Stimulated activated naive CD8-positive, alpha-beta T cell treated with anti-CD3 and anti-CD28 coated beads, Interleukin-15, amount 100 ng/mL, for 72 hours (primary cell): ENCODE data around the gene RELA.
"Not testable (repeated sequence)": the region's sequence is repeated elsewhere in the genome, so short reads cannot be mapped to it uniquely, and the experiment has no call there.

Experiments used
- ATAC-seq: fragments of 150-1000 bp; cut with Tn5 transposase; 2 replicates; pipeline ENCODE4 v1.10.0; 2021; ENCODE audit warnings: mild to moderate bottlenecking, moderate library complexity
- DNase-seq, 2 donors: peaks; one replicate each; pipeline ENCODE4 v3.0.0; 2021 to 2022
- H3K27ac Mint-ChIP-seq, 2 donors: one replicate each; pipeline ENCODE4 v1.8.0; 2022; ENCODE audit warnings: mild to moderate bottlenecking in 2 of 2, mixed read lengths in 2 of 2, moderate library complexity in 2 of 2
- H3K27me3 Mint-ChIP-seq: one replicate; pipeline ENCODE4 v1.8.0; 2022; ENCODE audit warnings: mixed read lengths
- H3K4me1 Mint-ChIP-seq: one replicate; pipeline ENCODE4 v1.8.0; 2022; ENCODE audit warnings: mild to moderate bottlenecking, mixed read lengths
- H3K4me3 Mint-ChIP-seq, 2 donors: one replicate each; pipeline ENCODE4 v1.8.0; 2022; ENCODE audit warnings: mild to moderate bottlenecking in 2 of 2, mixed read lengths in 2 of 2, moderate library complexity in 1 of 2
- H3K9me3 Mint-ChIP-seq, 2 donors: one replicate each; pipeline ENCODE4 v1.8.0; 2022; ENCODE audit warnings: mixed read lengths in 2 of 2

The RELA gene

DNA sequence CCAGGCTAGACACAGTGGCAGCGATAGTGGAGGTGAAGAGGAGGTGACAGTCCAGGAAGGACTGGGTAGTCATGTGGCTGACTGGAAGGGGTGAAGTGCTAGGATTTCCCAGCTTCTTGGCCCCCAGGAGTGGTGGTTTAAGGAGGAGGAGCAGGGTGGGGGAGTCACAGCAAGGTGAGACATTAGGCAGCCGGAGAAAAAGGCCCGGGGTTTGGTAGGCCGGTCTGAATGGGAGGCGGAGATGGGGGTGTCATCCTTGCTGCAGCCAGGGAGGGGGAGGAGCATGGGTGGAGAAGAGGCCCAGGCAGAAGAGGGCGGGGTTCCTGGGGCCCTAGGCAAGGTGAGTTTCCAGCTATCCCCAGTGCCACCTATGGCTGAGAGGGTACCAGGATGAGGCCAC, 18.7 kb downstream of the RELA start:
- Mint-ChIP-seq H3K4me1 (peaks cover 57% of the 10 kb centered on the region), H3K27ac (peak overlapping the region in 1 of 2 donors; percentile 44), H3K27me3 (no peaks in the 10 kb centered on the region), H3K9me3 (no peaks in the 10 kb centered on the region), H3K4me3 (no peak overlapping the region)
- ATAC-seq (no peak), DNase-seq (no peak)

DNA sequence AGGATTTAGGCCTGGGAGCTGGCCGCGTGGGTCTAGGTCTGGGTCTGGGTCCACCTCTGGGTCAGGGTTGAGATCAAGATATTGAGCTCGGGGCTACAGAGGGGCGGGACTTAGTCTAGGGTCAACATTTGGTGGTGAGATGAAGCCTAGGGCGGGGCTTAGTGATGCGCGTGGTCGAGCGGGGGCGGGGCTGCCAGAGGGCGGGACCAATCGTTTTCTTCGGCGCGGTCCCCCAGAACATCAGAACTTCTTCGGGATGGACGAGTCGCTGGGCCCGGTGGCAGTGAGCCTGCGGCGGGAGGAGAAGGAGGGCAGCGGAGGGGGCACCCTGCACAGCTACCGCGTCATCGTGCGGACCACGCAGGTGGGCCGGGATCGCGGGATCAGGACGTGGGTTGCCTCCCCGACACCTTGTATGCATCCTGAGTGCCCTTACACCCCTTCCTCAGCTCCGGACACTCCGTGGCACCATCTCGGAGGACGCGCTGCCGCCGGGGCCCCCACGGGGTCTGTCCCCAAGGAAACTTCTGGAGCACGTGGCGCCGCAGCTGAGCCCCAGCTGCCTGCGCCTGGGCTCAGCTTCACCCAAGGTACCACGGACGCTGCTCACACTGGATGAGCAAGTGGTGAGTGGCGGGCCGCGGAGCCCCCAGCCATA, 20.6 kb downstream of the RELA start:
- no peaks in the 10 kb centered on the region for H3K9me3 Mint-ChIP-seq
- H3K4me1 Mint-ChIP-seq: peaks cover 69% of the 10 kb centered on the region
- H3K27ac Mint-ChIP-seq: peak overlapping the region; percentile 57 to 90
- ATAC-seq (no peak), DNase-seq (no peak)
- peak overlapping the region; percentile 85 for H3K4me3 Mint-ChIP-seq
- no peaks in the 10 kb centered on the region for H3K27me3 Mint-ChIP-seq

DNA sequence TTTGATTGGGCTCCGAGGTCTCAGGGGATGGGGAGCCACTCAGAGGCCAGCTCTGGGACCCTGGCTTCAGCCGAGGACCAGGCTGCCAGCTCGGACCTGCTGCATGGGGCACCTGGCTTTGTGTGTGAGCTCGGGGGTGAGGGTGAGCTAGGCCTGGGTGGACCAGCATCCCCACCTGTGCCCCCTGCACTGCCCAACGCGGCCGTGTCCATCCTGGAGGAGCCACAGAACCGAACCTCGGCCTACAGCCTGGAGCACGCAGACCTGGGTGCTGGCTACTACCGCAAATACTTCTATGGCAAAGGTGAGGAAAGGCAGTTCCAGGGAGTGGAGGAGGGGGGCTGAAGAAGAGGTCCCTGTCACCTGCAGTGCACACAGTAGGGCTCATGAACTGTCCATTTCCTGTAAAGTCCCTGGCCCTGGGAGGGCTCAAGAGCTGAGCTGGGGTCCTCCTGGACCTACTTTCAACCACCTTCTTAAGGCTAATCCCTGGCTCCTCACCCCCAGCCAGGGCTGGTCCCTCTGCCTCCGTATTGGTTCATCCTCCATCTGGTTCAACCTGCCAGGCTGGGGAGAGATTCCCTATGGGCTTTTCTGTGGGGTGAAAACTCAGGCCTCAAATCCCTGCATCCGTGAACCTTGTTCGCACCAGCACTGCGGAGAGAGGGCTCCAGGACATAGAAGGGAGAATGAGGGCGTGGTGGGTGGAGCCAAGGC, 21.3 kb downstream of the RELA start:
- H3K4me3 Mint-ChIP-seq: peak overlapping the region; percentile 85
- H3K9me3 Mint-ChIP-seq: no peaks in the 10 kb centered on the region
- H3K27me3 Mint-ChIP-seq: no peaks in the 10 kb centered on the region
- H3K4me1 Mint-ChIP-seq: peaks cover 74% of the 10 kb centered on the region
- no peak for DNase-seq
- ATAC-seq: no peak
- peak overlapping the region; percentile 76 to 90 for H3K27ac Mint-ChIP-seq

DNA sequence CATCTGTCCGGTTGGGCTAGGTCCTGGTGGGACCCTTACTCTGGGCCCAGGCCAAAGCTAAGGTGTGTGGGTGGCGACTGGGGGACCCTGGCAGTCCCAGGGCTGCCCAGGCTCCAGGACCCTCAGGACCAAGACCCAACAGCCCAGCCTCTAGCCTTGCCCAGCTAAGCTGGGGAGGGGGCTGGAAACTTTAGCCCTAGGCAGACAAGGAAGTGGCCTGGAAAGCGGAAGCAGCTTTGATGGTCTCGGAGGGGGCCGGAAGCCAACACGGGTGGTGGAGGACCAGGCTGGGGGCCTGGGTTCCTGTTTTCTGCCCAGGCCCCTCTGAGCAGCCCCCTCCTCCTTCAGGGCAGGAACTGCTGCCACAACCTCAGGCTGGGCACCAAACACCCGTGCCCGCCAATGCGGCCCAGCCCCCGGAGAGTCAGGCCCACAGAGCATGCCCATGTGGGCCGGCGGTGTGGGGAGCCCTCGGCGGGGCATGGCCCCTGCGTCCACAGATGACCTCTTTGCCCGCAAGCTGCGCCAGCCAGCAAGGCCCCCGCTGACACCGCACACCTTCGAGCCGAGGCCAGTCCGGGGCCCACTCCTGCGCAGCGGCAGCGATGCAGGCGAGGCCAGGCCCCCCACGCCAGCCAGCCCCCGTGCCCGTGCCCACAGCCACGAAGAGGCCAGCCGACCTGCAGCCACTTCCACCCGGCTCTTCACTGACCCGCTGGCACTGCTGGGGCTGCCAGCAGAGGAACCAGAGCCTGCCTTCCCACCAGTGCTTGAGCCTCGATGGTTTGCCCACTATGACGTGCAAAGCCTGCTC, 22.0 kb downstream of the RELA start:
- no peak for ATAC-seq
- Mint-ChIP-seq H3K4me1 (peaks cover 74% of the 10 kb centered on the region), H3K27me3 (no peaks in the 10 kb centered on the region), H3K9me3 (no peaks in the 10 kb centered on the region), H3K27ac (peak overlapping the region; percentile 90 to 92), H3K4me3 (peak overlapping the region; percentile 85)
- peak in 1 of 2 donors; percentile 49 for DNase-seq

DNA sequence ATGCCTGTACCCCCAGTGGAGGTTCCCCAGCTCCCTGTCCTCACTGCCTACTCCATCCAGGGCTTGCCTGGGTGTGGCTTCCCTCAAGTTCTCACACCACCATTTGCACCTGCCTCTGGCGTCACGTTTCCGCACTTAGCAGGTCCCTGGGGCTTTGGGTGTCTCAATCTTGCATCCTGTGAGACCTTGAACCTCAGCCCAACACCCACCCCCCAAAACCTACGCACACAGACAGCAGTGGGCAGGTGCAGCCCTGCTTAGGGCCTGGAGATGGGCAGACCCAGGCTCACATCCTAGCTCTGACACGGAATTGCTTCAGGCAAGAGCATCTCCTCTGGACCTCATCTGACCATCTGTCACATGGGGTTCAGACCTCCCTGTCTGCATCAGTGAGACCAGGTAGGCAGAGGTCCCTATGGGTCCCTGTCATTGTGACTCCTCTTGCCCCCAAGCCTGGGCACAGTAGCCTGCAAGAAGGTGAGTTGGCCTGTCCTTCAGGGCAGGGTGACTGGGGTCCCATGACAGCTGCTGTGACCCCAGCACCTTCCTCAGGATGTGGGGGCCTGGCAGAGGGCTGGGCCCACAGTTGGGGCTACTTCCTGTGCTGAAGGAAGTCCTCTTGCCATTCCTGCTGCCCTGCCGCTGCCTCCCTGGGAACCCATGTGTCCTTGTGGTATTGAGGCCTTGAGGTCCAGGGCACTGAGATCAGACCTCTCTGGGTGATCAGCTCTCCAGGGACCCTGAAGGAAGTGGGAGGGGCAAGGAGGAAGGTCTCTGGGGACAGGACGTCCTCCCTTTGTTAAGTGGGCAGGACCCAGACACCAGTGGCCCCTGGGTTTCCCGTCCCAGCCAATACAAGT, 22.9 kb downstream of the RELA start:
- ATAC-seq (peak; percentile 52), DNase-seq (peak; percentile 31 to 72)
- H3K27me3 Mint-ChIP-seq: no peaks in the 10 kb centered on the region
- H3K27ac Mint-ChIP-seq: peak overlapping the region; percentile 92 to 96
- H3K4me3 Mint-ChIP-seq: peak overlapping the region; percentile 85
- peaks cover 79% of the 10 kb centered on the region for H3K4me1 Mint-ChIP-seq
- no peaks in the 10 kb centered on the region for H3K9me3 Mint-ChIP-seq

DNA sequence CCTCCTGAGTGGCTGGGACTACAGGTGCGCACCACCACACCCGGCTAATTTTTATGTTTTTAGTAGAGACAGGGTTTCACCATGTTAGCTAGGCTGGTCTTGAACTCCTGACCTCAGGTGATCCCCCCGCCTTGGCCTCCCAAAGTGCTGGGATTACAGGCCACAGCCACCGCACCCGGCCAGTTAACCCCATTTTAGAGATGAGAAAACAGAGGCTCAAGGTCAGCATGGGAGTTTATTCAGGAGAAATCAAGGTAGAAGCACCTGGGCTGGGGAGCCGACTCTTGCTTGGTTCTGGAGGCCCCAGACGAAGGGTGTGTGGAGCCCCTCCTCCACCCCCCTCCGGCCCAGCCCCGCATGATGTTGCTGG, 23.5 kb downstream of the RELA start:
- H3K27me3 Mint-ChIP-seq, DNase-seq, H3K9me3 Mint-ChIP-seq, ATAC-seq: not testable (repeated sequence)
- Mint-ChIP-seq H3K27ac (peak overlapping the region; percentile 85 to 96), H3K4me3 (peak overlapping the region; percentile 85 to 94), H3K4me1 (peaks cover 77% of the 10 kb centered on the region)

DNA sequence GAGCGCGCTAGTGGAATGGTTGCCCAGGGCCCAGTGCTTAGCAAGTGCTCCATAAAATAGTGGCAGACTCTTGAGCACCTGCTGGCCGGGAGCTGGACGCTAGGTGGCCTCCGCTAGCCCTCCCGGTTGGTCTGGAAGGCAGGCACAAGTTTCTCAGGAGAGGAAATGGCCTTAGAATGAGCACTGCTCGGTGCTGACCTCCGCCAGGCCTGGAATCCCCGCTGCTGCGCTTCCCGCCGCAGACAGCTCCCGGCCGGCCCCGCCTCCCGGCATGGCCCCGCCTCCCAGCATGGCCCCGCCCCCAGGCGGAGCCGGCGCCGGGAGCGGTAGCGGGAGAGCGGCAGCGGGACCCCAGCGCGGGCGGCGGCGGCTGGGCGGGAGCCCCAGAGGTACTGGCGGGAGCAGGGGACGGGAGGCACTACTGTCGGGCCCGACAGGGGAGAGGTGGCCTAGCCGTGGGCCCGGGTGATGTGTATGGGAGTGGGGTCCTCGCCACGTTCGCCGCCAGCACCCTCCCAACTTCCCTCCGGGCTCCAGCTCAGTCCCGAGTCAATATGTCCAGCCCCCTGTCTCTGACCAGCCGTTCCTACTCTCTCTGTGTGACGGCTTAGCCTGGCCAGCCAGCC, 24.8 kb downstream of the RELA start, which contains the start of gene SIPA1:
TSS of gene SIPA1 (plus strand) at position 308 of the 626 bp plus-strand sequence. CDS start 2,821 bp downstream, outside the sequence.
- Mint-ChIP-seq H3K27me3 (no peaks in the 10 kb centered on the region), H3K27ac (peak within 1 kb of the TSS; percentile 61 to 94), H3K4me1 (peaks cover 74% of the 10 kb centered on the region), H3K9me3 (no peaks in the 10 kb centered on the region), H3K4me3 (peak within 1 kb of the TSS; percentile 85 to 94)
- ATAC-seq (peak; percentile 67), DNase-seq (peak; percentile 77)

DNA sequence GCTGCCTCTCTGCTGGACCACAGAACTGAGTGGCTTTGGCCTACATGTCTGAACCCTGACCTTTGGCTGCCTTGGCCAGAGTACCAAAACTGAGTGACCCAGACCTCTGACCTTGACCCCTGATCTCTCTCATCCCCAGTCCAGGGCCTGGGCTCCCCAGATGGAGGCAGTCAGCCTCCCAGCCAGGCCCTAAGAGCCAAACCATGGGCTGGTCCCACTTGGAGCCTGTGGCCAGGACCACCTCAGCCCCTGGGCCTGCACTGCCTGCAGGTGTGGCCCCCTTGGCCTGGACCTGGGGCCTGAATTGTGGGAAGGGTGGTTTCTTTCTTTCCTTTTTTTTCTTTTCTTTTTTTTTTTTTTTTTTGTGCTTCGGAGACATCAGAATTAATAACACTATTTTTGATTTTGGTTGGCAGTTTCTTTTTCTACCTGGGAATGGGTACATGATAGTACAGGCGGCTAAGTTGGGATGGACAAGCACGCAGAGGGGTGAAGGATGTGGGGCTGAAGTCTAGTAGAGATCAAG, 25.6 kb downstream of the RELA start:
- H3K4me1 Mint-ChIP-seq: peaks cover 70% of the 10 kb centered on the region
- ATAC-seq: no peak

DNA sequence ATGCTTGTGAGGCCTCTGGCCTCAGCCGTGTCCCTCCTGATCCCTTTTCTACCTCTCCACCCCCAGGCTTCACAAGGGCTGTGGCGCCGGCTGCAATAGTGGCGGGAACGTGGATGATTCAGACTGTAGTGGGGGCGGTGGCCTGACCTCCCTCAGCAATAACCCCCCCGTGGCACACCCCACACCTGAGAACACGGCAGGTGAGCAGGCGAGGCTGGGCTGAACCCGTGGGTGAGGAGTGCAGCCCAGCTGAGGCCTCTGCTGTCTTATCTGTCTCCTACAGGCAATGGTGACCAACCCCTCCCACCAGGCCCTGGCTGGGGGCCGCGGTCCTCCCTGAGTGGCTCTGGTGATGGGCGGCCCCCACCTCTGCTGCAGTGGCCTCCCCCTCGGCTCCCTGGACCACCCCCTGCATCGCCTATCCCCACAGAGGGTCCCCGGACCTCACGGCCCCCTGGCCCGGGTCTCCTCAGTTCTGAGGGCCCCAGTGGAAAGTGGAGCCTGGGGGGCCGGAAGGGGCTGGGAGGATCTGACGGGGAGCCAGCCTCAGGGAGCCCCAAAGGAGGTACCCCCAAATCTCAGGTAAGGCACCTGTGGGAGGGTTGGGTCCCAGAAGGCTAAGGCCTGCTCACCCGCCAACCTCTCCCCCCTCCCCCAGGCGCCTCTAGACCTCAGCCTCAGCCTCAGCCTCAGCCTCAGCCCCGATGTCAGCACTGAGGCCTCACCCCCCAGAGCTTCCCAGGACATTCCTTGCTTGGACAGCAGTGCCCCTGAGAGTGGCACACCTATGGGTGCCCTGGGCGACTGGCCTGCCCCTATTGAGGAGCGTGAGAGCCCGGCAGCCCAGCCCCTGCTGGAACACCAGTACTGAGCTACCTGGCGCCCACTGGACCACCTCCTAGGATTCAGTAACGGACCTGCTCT, 26.3 kb downstream of the RELA start:
- H3K4me3 Mint-ChIP-seq: peak overlapping the region in 1 of 2 donors; percentile 29
- no peaks in the 10 kb centered on the region for H3K9me3 Mint-ChIP-seq
- H3K27me3 Mint-ChIP-seq: no peaks in the 10 kb centered on the region
- peak overlapping the region in 1 of 2 donors; percentile 55 for H3K27ac Mint-ChIP-seq
- peaks cover 63% of the 10 kb centered on the region for H3K4me1 Mint-ChIP-seq
- ATAC-seq (no peak), DNase-seq (no peak)

More for the DNA sequence above, 25.6 kb downstream of the RELA start:
- Mint-ChIP-seq H3K9me3 (no peaks in the 10 kb centered on the region), H3K27ac (peak overlapping the region; percentile 55 to 69), H3K4me3 (peak overlapping the region; percentile 85 to 94), H3K27me3 (no peaks in the 10 kb centered on the region)
- no peak for DNase-seq

DNA sequence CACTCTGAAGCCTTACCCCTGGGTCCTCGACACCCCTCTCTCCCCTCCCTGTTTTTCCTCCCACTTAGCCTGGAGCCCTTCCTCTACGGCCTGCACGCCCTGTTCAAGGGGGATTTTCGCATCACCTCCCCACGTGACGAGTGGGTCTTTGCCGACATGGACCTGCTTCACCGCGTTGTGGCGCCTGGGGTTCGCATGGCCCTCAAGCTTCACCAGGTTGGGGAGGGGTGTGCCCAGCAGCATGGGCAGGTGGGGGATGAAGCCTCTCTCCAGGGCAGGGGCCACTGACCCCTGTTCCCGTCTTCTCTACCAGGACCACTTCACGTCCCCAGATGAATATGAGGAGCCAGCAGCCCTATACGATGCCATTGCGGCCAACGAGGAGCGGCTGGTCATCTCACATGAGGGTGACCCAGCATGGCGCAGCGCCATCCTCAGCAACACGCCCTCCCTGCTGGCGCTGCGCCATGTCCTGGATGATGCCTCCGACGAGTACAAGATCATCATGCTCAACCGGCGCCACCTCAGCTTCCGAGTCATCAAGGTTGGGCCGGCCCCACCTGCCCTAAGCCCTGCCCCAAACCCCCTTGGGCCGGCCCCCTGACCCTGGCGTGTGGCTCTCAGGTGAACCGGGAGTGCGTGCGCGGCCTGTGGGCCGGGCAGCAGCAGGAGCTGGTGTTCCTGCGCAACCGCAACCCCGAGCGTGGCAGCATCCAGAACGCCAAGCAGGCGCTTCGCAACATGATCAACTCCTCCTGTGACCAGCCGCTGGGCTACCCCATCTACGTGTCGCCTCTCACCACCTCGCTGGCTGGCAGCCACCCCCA, 27.6 kb downstream of the RELA start:
- no peak overlapping the region for H3K27ac Mint-ChIP-seq
- no peak for ATAC-seq

DNA sequence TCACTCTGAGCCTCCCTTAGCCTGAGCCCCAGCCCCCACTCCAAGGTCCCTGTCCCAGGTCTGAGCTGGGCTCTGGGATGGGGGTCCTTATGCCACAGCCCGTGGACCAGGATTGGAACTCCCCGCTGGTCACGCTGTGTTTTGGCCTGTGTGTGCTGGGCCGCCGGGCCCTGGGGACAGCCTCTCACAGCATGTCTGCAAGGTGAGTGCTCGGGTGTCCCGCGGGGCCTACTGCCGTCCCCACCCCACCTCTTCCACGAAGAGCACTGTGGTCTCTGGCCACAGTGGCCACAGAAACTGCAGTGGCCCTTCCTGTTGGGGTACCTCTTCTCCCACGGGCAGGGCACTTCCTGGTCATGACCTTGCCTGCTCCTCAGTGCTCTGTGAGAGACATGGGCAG, 28.3 kb downstream of the RELA start:
- ATAC-seq (no peak), DNase-seq (no peak)
- H3K27ac Mint-ChIP-seq: peak overlapping the region in 1 of 2 donors; percentile 69
- peaks cover 46% of the 10 kb centered on the region for H3K4me1 Mint-ChIP-seq
- H3K4me3 Mint-ChIP-seq: no peak overlapping the region
- H3K9me3 Mint-ChIP-seq: no peaks in the 10 kb centered on the region
- H3K27me3 Mint-ChIP-seq: no peaks in the 10 kb centered on the region

More for the DNA sequence above, 27.6 kb downstream of the RELA start:
- Mint-ChIP-seq H3K4me3 (no peak overlapping the region), H3K27me3 (no peaks in the 10 kb centered on the region), H3K9me3 (no peaks in the 10 kb centered on the region), H3K4me1 (peaks cover 53% of the 10 kb centered on the region)
- no peak for DNase-seq

DNA sequence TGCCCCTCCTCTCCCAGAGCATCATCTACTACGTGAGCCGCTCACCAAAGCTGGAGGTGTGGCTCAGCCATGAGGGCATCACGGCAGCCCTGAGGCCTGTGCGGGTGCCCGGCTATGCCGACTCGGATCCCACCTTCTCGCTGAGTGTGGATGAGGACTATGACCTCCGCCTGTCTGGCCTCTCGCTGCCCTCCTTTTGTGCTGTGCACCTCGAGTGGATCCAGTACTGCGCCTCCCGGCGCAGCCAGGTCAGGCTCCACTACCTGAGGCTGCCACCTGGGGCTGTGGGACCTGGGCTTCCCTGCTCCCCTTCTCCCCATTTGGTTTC, 28.6 kb downstream of the RELA start:
- Mint-ChIP-seq H3K9me3 (no peaks in the 10 kb centered on the region), H3K27me3 (no peaks in the 10 kb centered on the region), H3K4me3 (no peak overlapping the region), H3K27ac (peak overlapping the region; percentile 69 to 84), H3K4me1 (peaks cover 42% of the 10 kb centered on the region)
- DNase-seq (no peak), ATAC-seq (no peak)
